Stimulated activated CD8-positive, alpha-beta memory T cell treated with anti-CD3 and anti-CD28 coated beads, Interleukin-4, amount 100 ng/mL, for 48 hours (primary cell): ENCODE data around the gene TERB1.

Experiments used
- DNase-seq: peaks from one replicate; pipeline ENCODE4 v3.0.0-alpha.2; 2020

Gene TERB1

GRCh38 chr16:66801320-66802105 lies at the start of gene TERB1:
TERB1 (minus strand) TSS chr16:66801584; CDS start chr16:66796798, 4,786 bp downstream.
- DNase-seq = no peak

GRCh38 chr16:66850115-66850815 lies 48.9 kb upstream of the TERB1 start:
- no peak for DNase-seq

GRCh38 chr16:66849549-66849948 lies 48.2 kb upstream of the TERB1 start:
- DNase-seq = no peak

- DNase-seq = no peak
Observed at GRCh38 chr16:66849021-66849420, 47.6 kb upstream of the TERB1 start.

- no peak for DNase-seq
Observed at GRCh38 chr16:66848172-66848571, 46.8 kb upstream of the TERB1 start.

- DNase-seq = no peak
Observed at GRCh38 chr16:66847533-66848067, 46.2 kb upstream of the TERB1 start.

GRCh38 chr16:66846831-66847230 lies 45.4 kb upstream of the TERB1 start:
- no peak for DNase-seq

GRCh38 chr16:66846266-66846665 lies 44.9 kb upstream of the TERB1 start:
- DNase-seq = no peak

GRCh38 chr16:66845791-66846221 lies 44.4 kb upstream of the TERB1 start:
- DNase-seq = no peak

GRCh38 chr16:66845080-66845410 lies 43.7 kb upstream of the TERB1 start:
- DNase-seq = no peak

GRCh38 chr16:66844342-66845079 lies 43.1 kb upstream of the TERB1 start, which contains the start of gene CA7:
CA7 (plus strand) TSS chr16:66844414; CDS start chr16:66844488, 74 bp downstream.
- no peak for DNase-seq

GRCh38 chr16:66844009-66844341 lies 42.6 kb upstream of the TERB1 start:
- no peak for DNase-seq

- DNase-seq = no peak
Observed at GRCh38 chr16:66843191-66843590, 41.8 kb upstream of the TERB1 start.

GRCh38 chr16:66842765-66843164 lies 41.4 kb upstream of the TERB1 start:
- no peak for DNase-seq

GRCh38 chr16:66841366-66841765 lies 40.0 kb upstream of the TERB1 start:
- no peak for DNase-seq

- no peak for DNase-seq
Observed at GRCh38 chr16:66840883-66841282, 39.5 kb upstream of the TERB1 start.

- DNase-seq = no peak
Observed at GRCh38 chr16:66834746-66835145, 33.4 kb upstream of the TERB1 start.

GRCh38 chr16:66832661-66833305 lies 31.4 kb upstream of the TERB1 start:
- DNase-seq = no peak

- no peak for DNase-seq
Observed at GRCh38 chr16:66832190-66832589, 30.8 kb upstream of the TERB1 start.

- peak; percentile 92 for DNase-seq
Observed at GRCh38 chr16:66830422-66831404, 29.3 kb upstream of the TERB1 start, which contains the start of gene NAE1. NAE1 (minus strand) TSS chr16:66830976; CDS start chr16:66830899, 77 bp downstream.

- DNase-seq = no peak
Observed at GRCh38 chr16:66824006-66824405, 22.6 kb upstream of the TERB1 start.

- no peak for DNase-seq
Observed at GRCh38 chr16:66814734-66815133, 13.3 kb upstream of the TERB1 start.
